B cell (primary cell): ENCODE measurements around the gene PLA2G4F. TPM values are rescaled to one million over a fixed set of nuclear protein-coding genes. Genes with fewer than 3 reads are reported as not detected.
A peak's percentile ranks its signal among the peaks of the same experiment; 100 is the strongest.

Source experiments
- ATAC-seq: fragments of 200-7000 bp; cut with Tn5 transposase; one replicate; pipeline ENCODE4 v1.10.0; 2021; ENCODE audit warnings: low read depth, mild to moderate bottlenecking, moderate number of reproducible peaks, moderate library complexity
- CTCF ChIA-PET: fragments of 350-600 bp; sonication (Branson Sonifier 250); formaldehyde crosslinking; loops from one replicate; lab custom pipeline; 2021; ENCODE audit warnings: antibody characterized with exemption, inconsistent platforms; lab: Charles Lee
- POLR2A ChIA-PET: fragments of 350-600 bp; sonication (Branson Sonifier 250); formaldehyde crosslinking; loops from one replicate; lab custom pipeline; 2021; ENCODE audit warnings: antibody characterized with exemption; lab: Charles Lee
- DNase-seq: peaks from one replicate; pipeline ENCODE4 v3.0.0; 2013
- H2AFZ ChIP-seq: 2 replicates; pipeline ENCODE4 v1.6.1; 2012; ENCODE audit warnings: mild to moderate bottlenecking, low read depth, low read length; ENCODE audit not compliant: insufficient read depth, poor library complexity, severe bottlenecking
- H3K27ac ChIP-seq, 2 donors: 1 replicate in 1 of 2; 2 replicates in 1 of 2; pipeline ENCODE4 v1.5.1; 2012 to 2013; ENCODE audit warnings: low read length in 2 of 2, mild to moderate bottlenecking in 2 of 2, moderate library complexity in 1 of 2
- H3K27me3 ChIP-seq, 4 experiments: fragments of 200-600 bp in 1 of 4; sonication (generic) in 1 of 4; replicated peaks in 1 of 4; 1 replicate in 2 of 4; 2 replicates in 2 of 4; pipeline versions ENCODE4 v1.6.1 to v1.7.0; 2013 to 2016; ENCODE audit warnings: low read length in 3 of 4, mild to moderate bottlenecking in 2 of 4, mixed read lengths in 1 of 4, moderate library complexity in 1 of 4; ENCODE audit not compliant: insufficient read depth in 4 of 4, control insufficient read depth in 3 of 4; ENCODE audit errors: control extremely low read depth in 1 of 4
- H3K36me3 ChIP-seq, 2 experiments: replicated peaks in 1 of 2; 1 replicate in 1 of 2; 2 replicates in 1 of 2; pipeline versions ENCODE4 v1.6.1 to v1.7.1; 2013; ENCODE audit warnings: low read length in 1 of 2; ENCODE audit not compliant: insufficient read depth in 2 of 2, control insufficient read depth in 1 of 2; ENCODE audit errors: control extremely low read depth in 1 of 2, extremely low read depth in 1 of 2
- H3K4me1 ChIP-seq, 2 donors: fragments of 200-600 bp in 1 of 2; sonication (generic) in 1 of 2; 1 replicate in 1 of 2; 2 replicates in 1 of 2; pipeline versions ENCODE4 v1.5.1 to v1.6.1; 2013 to 2017; ENCODE audit warnings: low read length in 2 of 2; ENCODE audit not compliant: control insufficient read depth in 2 of 2, insufficient read depth in 2 of 2
- H3K4me2 ChIP-seq: replicated peaks from 2 replicates; pipeline ENCODE3; 2012; ENCODE audit warnings: mild to moderate bottlenecking, low read depth, low read length; ENCODE audit not compliant: poor library complexity, severe bottlenecking
- H3K4me3 ChIP-seq, 5 experiments: fragments of 200-600 bp in 1 of 5; sonication (generic) in 1 of 5; 1 replicate in 3 of 5; 2 replicates in 2 of 5; pipeline versions ENCODE4 v1.5.1 to v1.7.0; 2011 to 2016; ENCODE audit warnings: low read length in 4 of 5, mild to moderate bottlenecking in 4 of 5, low read depth in 2 of 5, control low read depth in 1 of 5, moderate library complexity in 1 of 5; ENCODE audit not compliant: insufficient read depth in 1 of 5; ENCODE audit errors: control extremely low read depth in 1 of 5, extremely low read depth in 1 of 5
- H3K79me2 ChIP-seq: fragments of 200-600 bp; sonication (generic); one replicate; pipeline ENCODE4 v1.6.0; 2016; ENCODE audit warnings: low read length; ENCODE audit not compliant: control insufficient read depth, insufficient read depth
- H3K9ac ChIP-seq: fragments of 200-600 bp; sonication (generic); 2 replicates; pipeline ENCODE4 v1.6.1; 2017; ENCODE audit warnings: mild to moderate bottlenecking, low read length, moderate library complexity
- H3K9me3 ChIP-seq, 3 donors: one replicate each; pipeline versions ENCODE4 v1.6.1 to v1.7.1; 2013; ENCODE audit warnings: low read length in 2 of 3; ENCODE audit not compliant: control insufficient read depth in 2 of 3, insufficient read depth in 1 of 3; ENCODE audit errors: control extremely low read depth in 1 of 3
- H4K20me1 ChIP-seq: 2 replicates; pipeline ENCODE4 v1.6.0; 2012; ENCODE audit warnings: mild to moderate bottlenecking, low read length; ENCODE audit not compliant: insufficient read depth, control insufficient read depth, poor library complexity, severe bottlenecking
- H3K27ac Mint-ChIP-seq: one replicate; pipeline ENCODE4 v1.8.0; 2021; ENCODE audit warnings: mixed read lengths
- H3K27me3 Mint-ChIP-seq: one replicate; pipeline ENCODE4 v1.8.0; 2021; ENCODE audit warnings: mixed read lengths
- H3K4me1 Mint-ChIP-seq: one replicate; pipeline ENCODE4 v1.8.0; 2021; ENCODE audit warnings: mixed read lengths
- H3K4me3 Mint-ChIP-seq: one replicate; pipeline ENCODE4 v1.8.0; 2021; ENCODE audit warnings: mixed read lengths
- H3K9me3 Mint-ChIP-seq: one replicate; pipeline ENCODE4 v1.8.0; 2022; ENCODE audit warnings: mixed read lengths; ENCODE audit not compliant: insufficient read depth
- CTCF ChIP-seq: fragments of 200-600 bp; IDR thresholded peaks from one replicate; pipeline ENCODE4 v1.8.0; 2022; ENCODE audit warnings: antibody characterized with exemption, mild to moderate bottlenecking
- EZH2 ChIP-seq: IDR thresholded peaks from 2 replicates; pipeline ENCODE4 v1.6.1; 2012; ENCODE audit warnings: borderline replicate concordance, low read depth, mild to moderate bottlenecking, moderate library complexity, low read length; ENCODE audit not compliant: insufficient read depth, poor library complexity, severe bottlenecking
- WGBS: methylation state at CpG from one replicate; pipeline ENCODE4 v1.1.5; 2013; ENCODE audit warnings: missing lambda C conversion rate; ENCODE audit not compliant: insufficient coverage; 5-methylcytosine and 5-hydroxymethylcytosine counted together
- intact Hi-C: fragments of 100-400 bp; cut with micrococcal nuclease; formaldehyde crosslinking; loops from one replicate; pipeline ENCODE4 v1.10.0; 2022
- polyA plus RNA-seq: library from polyadenylated mRNA; depleted of rRNA; stranded (reverse); fragments of >200 nt; gene quantifications from 2 replicates; pipeline ENCODE4 v1.2.3, GENCODE V29; 2012
- total RNA-seq, 2 donors: library from RNA; stranded (reverse); fragments of 120-200 nt in 1 of 2; gene quantifications; 1 replicate in 1 of 2; 2 replicates in 1 of 2; pipeline versions ENCODE4 v1.2.3 to v1.2.4, GENCODE V29; 2013 to 2022

The PLA2G4F gene
- total and polyA plus RNA-seq, 2 donors (not counting 1 experiment from before 2014, with no cell fraction given) = not detected

GRCh38 chr15:42171795-42172194 is 15.4 kb upstream of the PLA2G4F start:
- Histone ChIP-seq H3K36me3 (peaks cover 9 to 75% of the 10 kb centered on the region in 2 experiments), H3K27me3 (no peaks in the 10 kb centered on the region), H3K4me1 (peaks cover 7 to 9% of the 10 kb centered on the region in 2 donors), H4K20me1 (no peaks in the 10 kb centered on the region), H3K9ac (no peak overlapping the region), H3K9me3 (no peaks in the 10 kb centered on the region), H2AFZ (no peak overlapping the region), H3K79me2 (no peaks in the 10 kb centered on the region), H3K27ac (no peak overlapping the region), H3K4me2 (no peak overlapping the region), H3K4me3 (no peak overlapping the region)
- DNase-seq = no peak
- Mint-ChIP-seq H3K4me1 (peaks cover 12% of the 10 kb centered on the region), H3K27ac (no peak overlapping the region), H3K9me3 (no peaks in the 10 kb centered on the region), H3K4me3 (no peak overlapping the region), H3K27me3 (no peaks in the 10 kb centered on the region)
- POLR2A ChIA-PET = no interaction called here
- TF ChIP-seq EZH2 (no peak), CTCF (no peak)
- CTCF ChIA-PET = no interaction called here
- intact Hi-C loops = no loop called here
- no CpG with 5 or more reads among the region's 1 CpG for WGBS
- no peak for ATAC-seq

GRCh38 chr15:42171122-42171521 is 14.7 kb upstream of the PLA2G4F start:
- H3K27me3 Mint-ChIP-seq = no peaks in the 10 kb centered on the region
- H3K9me3 ChIP-seq = no peaks in the 10 kb centered on the region
- no peaks in the 10 kb centered on the region for H3K9me3 Mint-ChIP-seq
- H3K4me2 ChIP-seq = no peak overlapping the region
- peak overlapping the region in 1 of 2 donors; percentile 31 for H3K27ac ChIP-seq
- H3K36me3 ChIP-seq = peaks cover 10 to 77% of the 10 kb centered on the region in 2 experiments
- no peaks in the 10 kb centered on the region for H3K79me2 ChIP-seq
- TF ChIP-seq EZH2 (no peak), CTCF (no peak)
- peaks cover 12% of the 10 kb centered on the region for H3K4me1 Mint-ChIP-seq
- no peak overlapping the region for H3K9ac ChIP-seq
- WGBS = no CpG with 5 or more reads among the region's 1 CpG
- no peaks in the 10 kb centered on the region for H4K20me1 ChIP-seq
- H3K4me3 Mint-ChIP-seq = no peak overlapping the region
- H3K4me3 ChIP-seq = no peak overlapping the region
- ATAC-seq (no peak), DNase-seq (no peak)
- H3K4me1 ChIP-seq = peaks cover 7 to 9% of the 10 kb centered on the region in 2 donors
- ChIA-PET CTCF (no interaction called here), POLR2A (no interaction called here)
- no peaks in the 10 kb centered on the region for H3K27me3 ChIP-seq
- intact Hi-C loops = no loop called here
- no peak overlapping the region for H2AFZ ChIP-seq
- no peak overlapping the region for H3K27ac Mint-ChIP-seq
